GM10266 (cell line): ENCODE results near the gene EDN2.

Experiments used
- DNase-seq: peaks from one replicate; pipeline ENCODE4 v3.0.0; 2012; ENCODE audit errors: extremely low spot score
- CTCF ChIP-seq: IDR thresholded peaks from 2 replicates; pipeline ENCODE4 v1.5.1; 2012; ENCODE audit warnings: mild to moderate bottlenecking, low read depth; ENCODE audit not compliant: control insufficient read depth, insufficient read depth; ENCODE audit errors: missing control alignments

EDN2 gene

GRCh38 chr1:41456847-41457540, 27.5 kb downstream of the EDN2 start:
- no peak for TF ChIP-seq CTCF
- no peak for DNase-seq

- no peak for DNase-seq
- TF ChIP-seq CTCF: no peak
Observed at GRCh38 chr1:41455479-41456332, 28.8 kb downstream of the EDN2 start.

GRCh38 chr1:41454406-41454805, 30.1 kb downstream of the EDN2 start:
- no peak for DNase-seq
- no peak for TF ChIP-seq CTCF

GRCh38 chr1:41452704-41453290, 31.7 kb downstream of the EDN2 start:
- no peak for TF ChIP-seq CTCF

GRCh38 chr1:41450747-41451285, 33.7 kb downstream of the EDN2 start:
- DNase-seq: no peak
- no peak for TF ChIP-seq CTCF

More at GRCh38 chr1:41452704-41453290, 31.7 kb downstream of the EDN2 start:
- DNase-seq: no peak

- DNase-seq: no peak
- no peak for TF ChIP-seq CTCF
Observed at GRCh38 chr1:41449326-41449921, 35.1 kb downstream of the EDN2 start.
